HG03139 (cell line): ENCODE data around the gene PRRG1.
"Not testable (repeated sequence)": the region's sequence is repeated elsewhere in the genome, so short reads cannot be mapped to it uniquely, and the experiment has no call there.

Experiments
- ATAC-seq: cut with Tn5 transposase; IDR thresholded peaks from one replicate; pipeline ENCODE4 v1.9.1; 2021; ENCODE audit not compliant: unreplicated experiment

PRRG1 gene

GRCh38 chrX:37349221-37350033 is at the start of gene PRRG1:
Gene PRRG1, plus strand, starts transcription at chrX:37349364. Its CDS starts 56,886 bp downstream, at chrX:37406250.
- ATAC-seq: no peak

- no peak for ATAC-seq
Measured at GRCh38 chrX:37302569-37302968, 46.6 kb upstream of the PRRG1 start.

DNA sequence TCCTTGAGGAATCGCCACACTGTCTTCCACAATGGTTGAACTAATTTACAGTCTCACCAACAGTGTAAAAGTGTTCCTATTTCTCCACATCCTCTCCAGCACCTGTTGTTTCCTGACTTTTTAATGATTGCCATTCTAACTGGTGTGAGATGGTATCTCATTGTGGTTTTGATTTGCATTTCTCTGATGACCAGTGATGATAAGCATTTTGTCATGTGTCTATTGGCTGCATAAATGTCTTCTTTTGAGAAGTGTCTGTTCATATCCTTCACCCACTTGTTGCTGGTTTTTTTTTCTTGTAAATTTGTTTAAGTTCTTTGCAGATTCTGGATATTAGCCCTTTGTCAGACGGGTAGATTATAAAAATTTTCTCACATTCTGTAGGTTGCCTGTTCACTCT is 43.9 kb upstream of the PRRG1 start:
- not testable (repeated sequence) for ATAC-seq

- ATAC-seq: no peak
Measured at GRCh38 chrX:37314531-37314930, 34.6 kb upstream of the PRRG1 start.

DNA sequence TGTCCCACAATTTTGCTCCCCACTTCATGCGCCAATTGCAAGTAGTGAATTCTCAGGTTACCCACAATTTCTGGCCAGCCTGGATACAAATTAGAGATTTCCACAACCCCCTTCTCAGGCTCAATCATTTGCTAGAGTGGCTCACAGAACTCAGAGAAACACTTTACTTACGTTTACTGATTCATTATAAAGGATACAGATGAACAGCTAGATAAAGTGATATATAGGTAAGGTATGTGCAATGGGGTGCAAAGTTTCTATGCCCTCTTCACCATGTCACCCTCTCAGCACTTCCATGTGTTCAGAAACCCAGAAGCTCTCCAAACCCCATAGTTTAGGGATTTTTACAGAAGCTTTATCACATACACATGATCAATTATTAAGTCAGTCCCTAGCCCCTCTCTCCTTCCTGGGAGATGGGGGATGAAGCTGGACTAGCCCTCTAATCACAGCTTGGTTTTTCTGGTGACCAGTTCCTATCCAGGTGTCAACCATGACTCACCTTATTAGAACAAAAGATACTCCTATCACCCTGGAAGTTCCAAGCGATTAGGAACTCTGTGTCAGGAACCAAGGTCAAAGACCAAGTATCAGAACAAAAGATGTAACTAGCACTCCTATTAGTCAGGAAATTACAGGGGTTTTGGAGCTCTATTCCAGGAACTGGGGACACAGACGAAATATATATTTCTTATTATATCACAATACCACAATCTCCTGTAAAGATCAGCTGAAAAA is 33.5 kb upstream of the PRRG1 start:
- no peak for ATAC-seq

- no peak for ATAC-seq
Measured at GRCh38 chrX:37320541-37321203, 28.5 kb upstream of the PRRG1 start.

- ATAC-seq: no peak
Measured at GRCh38 chrX:37330642-37331041, 18.5 kb upstream of the PRRG1 start.

DNA sequence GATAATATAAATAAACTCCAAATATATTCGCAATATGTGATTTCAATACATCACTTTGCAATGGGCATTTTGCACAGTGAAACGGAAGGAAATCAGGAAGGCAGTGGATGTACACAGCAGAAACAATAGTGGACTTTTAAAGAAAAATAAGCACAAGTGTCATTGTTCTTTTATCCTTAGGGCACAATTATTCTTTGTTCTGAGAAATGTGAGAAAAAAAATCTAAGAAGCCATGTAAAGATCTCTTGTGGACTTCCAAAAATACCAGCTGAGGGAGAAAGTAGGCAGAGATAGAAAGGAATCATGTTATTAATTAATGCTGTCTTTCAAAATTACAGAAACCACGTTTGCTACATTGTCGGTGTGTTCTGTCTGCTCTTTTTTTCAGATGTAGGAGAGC is 17.6 kb upstream of the PRRG1 start:
- ATAC-seq: no peak

- no peak for ATAC-seq
Measured at GRCh38 chrX:37332055-37332454, 17.1 kb upstream of the PRRG1 start.

DNA sequence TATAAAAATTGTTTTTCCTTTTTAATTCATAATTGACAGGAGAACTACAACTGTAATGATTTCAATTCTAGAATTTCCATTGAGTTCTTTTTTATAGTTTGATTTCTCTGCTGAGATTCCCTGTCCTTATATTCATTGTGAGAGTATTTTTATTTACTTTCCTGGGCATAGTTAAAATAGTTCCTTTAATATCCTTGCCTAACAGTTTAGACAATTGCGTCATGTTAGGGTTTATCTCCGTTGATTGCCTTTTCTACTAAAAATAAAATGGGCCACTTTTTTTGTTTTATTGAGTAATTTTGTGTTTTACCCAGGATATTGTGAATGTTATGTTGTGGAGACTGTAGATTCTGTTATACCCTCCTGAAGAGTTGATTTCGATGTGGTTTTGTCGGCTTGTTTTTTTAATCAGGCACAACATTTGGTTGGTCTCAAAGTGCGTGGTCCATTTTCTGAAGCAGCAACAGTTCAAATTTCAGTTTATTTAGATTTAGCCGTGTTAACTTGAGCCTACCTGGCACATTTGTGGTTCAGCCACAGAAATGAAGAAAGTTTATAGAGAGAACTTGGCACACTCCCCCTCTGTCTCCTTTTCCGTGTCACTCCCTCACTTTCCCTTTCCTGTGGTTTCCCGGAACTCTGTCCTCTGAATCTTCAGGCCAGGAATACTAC is 16.0 kb upstream of the PRRG1 start:
- no peak for ATAC-seq

DNA sequence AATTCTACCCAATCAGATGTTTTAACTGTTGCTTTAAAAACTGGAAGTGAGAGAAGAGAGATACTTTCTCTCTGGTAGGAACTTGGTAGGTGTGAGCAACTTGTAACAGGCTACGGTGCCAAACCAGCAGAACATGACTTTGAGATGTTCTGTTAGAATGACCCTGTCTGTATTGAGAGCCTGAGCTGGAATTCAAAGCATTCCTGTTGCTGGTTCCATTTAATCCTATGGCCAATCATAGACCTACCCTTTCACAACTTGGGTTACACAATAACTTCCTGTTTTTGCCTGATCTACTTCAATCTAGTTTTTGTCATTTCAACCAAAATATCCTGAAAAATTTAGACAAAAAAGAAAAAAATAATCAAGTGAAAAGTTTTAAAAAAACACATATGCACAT is 1.7 kb upstream of the PRRG1 start:
- ATAC-seq: no peak

DNA sequence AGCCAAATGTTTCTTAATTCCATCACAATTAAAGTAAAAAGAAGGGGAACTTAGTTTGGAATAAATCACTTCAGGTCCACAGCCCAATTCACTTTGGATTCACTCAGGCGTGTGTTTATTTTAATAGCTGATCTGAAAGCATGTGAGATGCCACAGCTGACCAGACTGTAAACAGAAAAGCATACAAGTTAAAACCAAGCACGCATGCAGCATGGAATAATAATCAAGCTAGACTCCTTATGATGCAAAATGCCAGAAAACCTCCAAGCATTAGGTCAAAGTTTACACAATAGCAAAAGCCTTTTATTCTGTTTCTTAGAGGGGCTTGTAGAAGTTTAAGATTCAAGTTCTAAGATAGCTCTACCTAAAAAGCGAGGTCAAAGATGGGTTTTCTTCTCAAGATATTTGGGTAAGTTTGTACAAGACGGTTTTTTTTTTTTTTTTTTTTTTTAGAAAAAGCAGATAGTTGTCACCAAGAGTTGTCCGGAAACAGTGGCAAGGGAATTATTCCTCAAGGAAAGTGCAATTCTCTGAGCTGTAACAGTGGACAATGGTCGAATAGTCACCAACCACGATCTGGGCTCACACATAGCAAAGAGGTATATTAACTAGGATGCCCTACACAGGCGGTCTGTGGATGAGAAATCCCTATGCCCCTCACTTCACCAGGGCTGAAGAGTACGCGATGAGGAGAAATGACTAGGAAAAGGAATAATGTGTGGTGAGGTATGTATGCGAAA is 763 bp upstream of the PRRG1 start:
- ATAC-seq: no peak

DNA sequence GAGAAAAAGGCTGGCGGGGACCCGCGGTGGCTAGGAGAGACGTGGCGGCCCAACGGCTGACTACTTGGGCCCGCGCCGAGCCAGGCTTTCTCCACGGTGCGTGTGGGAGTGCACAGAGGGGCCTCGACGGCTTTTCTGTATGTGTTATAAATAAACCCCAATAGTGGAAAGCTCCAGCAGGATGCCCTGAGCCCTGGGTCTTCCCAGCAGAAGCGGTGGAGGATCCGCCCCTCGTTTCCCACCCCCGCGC is 268 bp upstream of the PRRG1 start:
- ATAC-seq: no peak

- no peak for ATAC-seq
Measured at GRCh38 chrX:37350034-37350365, 836 bp downstream of the PRRG1 start.

DNA sequence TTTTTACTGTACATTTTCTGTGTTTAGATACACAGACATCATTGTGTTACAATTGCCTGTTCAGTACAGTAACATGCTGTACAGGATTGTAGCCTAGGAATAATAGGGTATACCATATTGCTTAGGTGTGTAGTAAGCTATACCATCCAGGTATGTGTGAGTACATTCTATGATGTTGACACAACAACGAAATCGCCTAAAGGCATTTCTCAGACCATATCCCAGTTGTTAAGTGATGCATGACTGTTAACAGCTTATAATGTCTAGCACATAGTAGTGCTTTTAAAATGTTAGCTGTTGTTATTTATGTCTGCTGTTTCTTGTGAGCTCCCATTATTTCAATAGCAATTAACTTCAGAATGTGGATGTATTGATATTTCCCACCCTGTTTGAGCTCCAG is 4.5 kb downstream of the PRRG1 start:
- ATAC-seq: no peak

GRCh38 chrX:37357436-37357835 is 8.3 kb downstream of the PRRG1 start:
- ATAC-seq: no peak

DNA sequence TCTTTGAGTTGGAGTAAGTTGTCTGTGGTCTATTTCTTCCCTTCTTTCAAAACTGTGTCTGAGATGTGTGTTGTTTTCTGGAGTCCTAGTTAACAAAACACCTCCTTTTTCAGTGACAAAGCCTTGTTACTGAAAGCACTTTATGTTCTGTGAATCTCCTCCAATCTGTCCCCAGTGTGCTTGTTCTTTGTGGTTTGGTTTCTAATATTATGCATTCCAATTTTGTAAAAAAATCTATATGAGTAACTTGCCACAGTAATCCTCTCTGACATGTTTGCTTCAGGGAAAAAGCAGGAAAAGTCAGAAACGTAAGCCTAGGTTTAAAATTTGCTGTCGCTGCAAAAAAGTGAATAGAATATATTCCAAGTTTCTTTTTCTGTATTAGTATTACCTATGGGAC is 12.4 kb downstream of the PRRG1 start:
- no peak for ATAC-seq

DNA sequence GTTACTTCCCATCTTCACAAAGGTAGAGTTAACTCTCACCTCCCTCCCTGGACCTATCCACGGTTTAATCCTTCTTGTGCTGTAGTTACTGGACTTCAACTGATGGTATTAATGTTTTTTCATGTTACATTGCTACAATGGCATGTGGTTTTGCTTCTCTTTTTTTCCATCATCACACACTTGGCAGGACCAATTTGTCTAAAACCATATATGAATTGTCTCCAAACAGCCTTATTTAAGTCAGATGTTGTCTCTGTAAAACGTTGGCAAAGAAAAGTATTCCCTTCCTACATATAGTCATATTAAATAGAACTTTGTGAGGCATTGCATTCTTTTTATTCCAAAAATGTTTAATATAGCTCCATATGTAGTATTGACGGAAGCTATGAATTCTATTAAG is 15.5 kb downstream of the PRRG1 start:
- ATAC-seq: no peak

DNA sequence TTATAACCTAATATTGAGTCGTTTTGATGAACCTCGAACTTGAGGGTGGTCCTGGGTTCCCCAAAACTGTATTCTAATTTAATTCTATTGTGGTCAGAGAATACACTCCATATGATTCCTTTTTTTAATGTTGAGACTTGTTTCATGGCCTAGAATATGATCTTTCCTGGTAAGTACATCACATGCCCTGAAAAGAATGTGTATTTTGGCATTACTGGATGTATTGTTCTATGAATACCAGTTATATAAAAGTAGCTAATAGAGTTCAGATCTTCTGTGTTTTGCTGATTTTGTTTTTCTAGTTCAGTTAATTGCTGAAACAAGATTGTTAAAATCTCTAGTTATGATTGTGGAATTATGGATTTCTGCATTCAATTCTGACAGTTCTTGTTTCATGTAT is 18.8 kb downstream of the PRRG1 start:
- no peak for ATAC-seq

DNA sequence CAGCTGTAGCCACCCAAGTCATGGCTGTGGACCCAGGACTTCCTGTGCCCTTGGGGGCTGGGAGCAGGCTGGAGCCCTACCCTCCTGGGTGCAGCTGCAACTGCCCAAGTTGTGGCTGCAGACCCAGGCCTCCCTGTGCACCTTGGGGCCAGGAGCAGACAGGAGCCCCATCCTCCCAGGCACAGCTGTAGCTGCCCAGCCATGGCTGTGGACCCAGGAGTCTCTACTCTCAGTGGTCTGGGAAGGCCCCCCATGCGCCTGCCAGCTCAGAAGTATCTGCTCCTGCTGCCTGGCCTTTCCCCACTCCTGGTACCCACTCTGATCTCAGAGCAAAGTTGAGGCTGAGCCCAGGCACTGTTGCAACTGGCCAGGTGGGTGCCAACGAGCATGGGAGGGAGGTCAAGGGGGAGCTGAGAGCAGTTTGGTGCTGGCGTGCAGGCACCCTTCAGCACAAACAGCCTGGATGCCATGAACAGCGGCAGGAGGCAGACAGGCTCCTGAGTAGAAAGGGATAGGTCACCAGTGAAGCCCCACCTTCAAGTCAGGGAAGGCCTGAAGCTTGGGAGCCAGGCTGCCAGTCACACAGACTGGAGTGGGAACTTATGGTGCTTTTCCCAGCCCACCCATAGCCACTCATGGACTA is 21.5 kb downstream of the PRRG1 start:
- no peak for ATAC-seq

GRCh38 chrX:37371578-37371991 is 22.4 kb downstream of the PRRG1 start:
- no peak for ATAC-seq
